GM12865 (cell line): ENCODE data around the gene NR6A1.

Experiments
- DNase-seq: peaks from one replicate; pipeline ENCODE4 v3.0.0; 2010; ENCODE audit warnings: low read depth
- H3K4me3 ChIP-seq: 2 replicates; pipeline ENCODE4 v1.5.1; 2011; ENCODE audit warnings: mild to moderate bottlenecking, low read depth, low read length, control low read depth
- CTCF ChIP-seq: IDR thresholded peaks from 2 replicates; pipeline ENCODE4 v1.5.1; 2011; ENCODE audit warnings: low read length, control low read depth, low read depth, inconsistent platforms; ENCODE audit not compliant: insufficient read depth; ENCODE audit errors: missing control alignments

Gene NR6A1

GRCh38 chr9:124749781-124750180 is 21.3 kb downstream of the NR6A1 start:
- no peak for DNase-seq
- no peak for TF ChIP-seq CTCF
- H3K4me3 ChIP-seq, result no peak overlapping the region

- TF ChIP-seq CTCF, result no peak
- no peak for DNase-seq
- no peak overlapping the region for H3K4me3 ChIP-seq
Observed at GRCh38 chr9:124749284-124749683, 21.8 kb downstream of the NR6A1 start.

- H3K4me3 ChIP-seq, result no peak overlapping the region
- TF ChIP-seq CTCF, result no peak
- no peak for DNase-seq
Observed at GRCh38 chr9:124747065-124747464, 24.0 kb downstream of the NR6A1 start.

- no peak for DNase-seq
- TF ChIP-seq CTCF, result no peak
- no peak overlapping the region for H3K4me3 ChIP-seq
Observed at GRCh38 chr9:124743686-124744348, 27.3 kb downstream of the NR6A1 start.

GRCh38 chr9:124742940-124743339 is 28.2 kb downstream of the NR6A1 start:
- TF ChIP-seq CTCF, result no peak
- no peak for DNase-seq
- no peak overlapping the region for H3K4me3 ChIP-seq

GRCh38 chr9:124741662-124742061 is 29.4 kb downstream of the NR6A1 start:
- DNase-seq, result no peak
- no peak overlapping the region for H3K4me3 ChIP-seq
- no peak for TF ChIP-seq CTCF

GRCh38 chr9:124741149-124741548 is 30.0 kb downstream of the NR6A1 start:
- TF ChIP-seq CTCF, result no peak
- no peak overlapping the region for H3K4me3 ChIP-seq
- DNase-seq, result no peak
